Breast epithelium (tissue), 4 donors: Measurements from ENCODE around the gene NEK8. TPM values are rescaled to one million over a fixed set of nuclear protein-coding genes. Genes with fewer than 3 reads are reported as not detected.

ENCODE experiments used
- DNase-seq, 2 donors: peaks; one replicate each; pipeline ENCODE4 v3.0.0-alpha.2; 2019; ENCODE audit warnings: low spot score in 2 of 2
- H3K27ac ChIP-seq, 2 donors: fragments of 200-600 bp; sonication (generic) in 1 of 2; one replicate each; pipeline ENCODE4 v1.5.1; 2016 to 2019; ENCODE audit warnings: mild to moderate bottlenecking in 1 of 2
- H3K27me3 ChIP-seq, 2 donors: fragments of 200-600 bp; sonication (generic) in 1 of 2; one replicate each; pipeline versions ENCODE4 v1.5.1 to v1.6.0; 2017 to 2019; ENCODE audit warnings: control low read depth in 1 of 2, mild to moderate bottlenecking in 1 of 2
- H3K36me3 ChIP-seq: fragments of 200-600 bp; one replicate; pipeline ENCODE4 v1.5.1; 2019
- H3K4me1 ChIP-seq, 2 donors: fragments of 200-600 bp; sonication (generic); one replicate each; pipeline ENCODE4 v1.5.1; 2016 to 2019; ENCODE audit warnings: control low read depth in 1 of 2
- H3K4me3 ChIP-seq, 3 donors: fragments of 200-600 bp; sonication (generic); 1 replicate in 2 of 3; 2 replicates in 1 of 3; pipeline ENCODE4 v1.5.1; 2016 to 2019; ENCODE audit warnings: mild to moderate bottlenecking in 3 of 3, moderate library complexity in 2 of 3
- H3K9me3 ChIP-seq, 2 donors: fragments of 200-600 bp; sonication (generic) in 1 of 2; one replicate each; pipeline ENCODE4 v1.5.1; 2016 to 2019; ENCODE audit warnings: control low read depth in 1 of 2
- CTCF ChIP-seq, 3 donors: fragments of 450-650 bp; IDR thresholded peaks; one replicate each; pipeline ENCODE4 v1.5.1; 2016 to 2017; ENCODE audit warnings: antibody characterized with exemption in 3 of 3, mild to moderate bottlenecking in 3 of 3, moderate library complexity in 3 of 3
- POLR2A ChIP-seq: fragments of 450-650 bp; IDR thresholded peaks from one replicate; pipeline ENCODE4 v1.6.1; 2016; ENCODE audit warnings: antibody characterized with exemption, mild to moderate bottlenecking, moderate library complexity
- POLR2AphosphoS5 ChIP-seq, 3 donors: sonication (generic); formaldehyde crosslinking; IDR thresholded peaks; one replicate each; pipeline ENCODE4 v1.6.1; 2017; ENCODE audit warnings: antibody characterized with exemption in 3 of 3
- intact Hi-C: fragments of 100-400 bp; cut with DNase I; formaldehyde crosslinking; loops from one replicate; pipeline ENCODE4 v1.15.1; 2023; ENCODE audit warnings: low total_unique reads
- total RNA-seq, 3 donors: library from RNA; depleted of rRNA; stranded (reverse); fragments of >200 nt; gene quantifications; one replicate each; pipeline ENCODE4 v1.1.0, GENCODE V29; 2016

Gene NEK8
- total RNA-seq, 3 donors from 2014 or later: 2.9 to 5.3 (median 2.9) TPM

GRCh38 chr17:28747051-28747691 is 18.6 kb downstream of the NEK8 start:
- intact Hi-C loops: loop anchor here (10.0 kb wide), 1 partner anchor 158 kb away; the partner anchor contains the start of gene DHRS13
- DNase-seq: peak; percentile 93 to 95
- peak overlapping the region; percentile 99 to 100 for H3K27ac ChIP-seq

GRCh38 chr17:28747801-28748750 is 19.5 kb downstream of the NEK8 start:
- Histone ChIP-seq H3K27ac (peak overlapping the region; percentile 78 to 100), H3K9me3 (no peaks in the 10 kb centered on the region), H3K4me3 (peak overlapping the region in 2 of 3 donors; percentile 14 to 99), H3K27me3 (no peaks in the 10 kb centered on the region), H3K4me1 (peaks cover 16 to 27% of the 10 kb centered on the region in 2 donors), H3K36me3 (no peaks in the 10 kb centered on the region)
- intact Hi-C loops: loop anchor here (10.0 kb wide), 1 partner anchor 157 kb away; the partner anchor contains the start of gene DHRS13
- DNase-seq: no peak
- TF ChIP-seq CTCF (IDR thresholded peaks at IDR 0.05) (no peak), POLR2A (no peak), POLR2AphosphoS5 (IDR thresholded peaks at IDR 0.05) (no peak)

More at GRCh38 chr17:28747051-28747691, 18.6 kb downstream of the NEK8 start:
- Histone ChIP-seq H3K9me3 (no peaks in the 10 kb centered on the region), H3K27me3 (no peaks in the 10 kb centered on the region), H3K4me3 (peak overlapping the region in 2 of 3 donors; percentile 90 to 99), H3K36me3 (no peaks in the 10 kb centered on the region), H3K4me1 (peaks cover 16 to 27% of the 10 kb centered on the region in 2 donors)
- TF ChIP-seq POLR2AphosphoS5 (IDR thresholded peaks at IDR 0.05) (peak; percentile 37 to 65 (median 40)), CTCF (IDR thresholded peaks at IDR 0.05) (peak in 2 of 3 donors; percentile 18 to 26), POLR2A (no peak)

GRCh38 chr17:28748852-28749515 is 20.4 kb downstream of the NEK8 start:
- TF ChIP-seq POLR2AphosphoS5 (IDR thresholded peaks at IDR 0.05) (no peak), POLR2A (no peak), CTCF (IDR thresholded peaks at IDR 0.05) (no peak)
- H3K4me1 ChIP-seq: peaks cover 16 to 27% of the 10 kb centered on the region in 2 donors
- no peak for DNase-seq

GRCh38 chr17:28749516-28750177 is 21.1 kb downstream of the NEK8 start:
- intact Hi-C loops: loop anchor here (10.0 kb wide), 1 partner anchor 155 kb away; the partner anchor contains the start of gene DHRS13
- peak overlapping the region; percentile 78 to 100 for H3K27ac ChIP-seq

More at GRCh38 chr17:28748852-28749515, 20.4 kb downstream of the NEK8 start:
- Histone ChIP-seq H3K4me3 (peak overlapping the region in 1 of 3 donors; percentile 2), H3K27ac (peak overlapping the region; percentile 78 to 100), H3K36me3 (no peaks in the 10 kb centered on the region), H3K27me3 (no peaks in the 10 kb centered on the region), H3K9me3 (no peaks in the 10 kb centered on the region)
- intact Hi-C loops: loop anchor here (10.0 kb wide), 1 partner anchor 156 kb away; the partner anchor contains the start of gene DHRS13

More at GRCh38 chr17:28749516-28750177, 21.1 kb downstream of the NEK8 start:
- Histone ChIP-seq H3K9me3 (no peaks in the 10 kb centered on the region), H3K27me3 (no peaks in the 10 kb centered on the region), H3K36me3 (no peaks in the 10 kb centered on the region), H3K4me3 (peak overlapping the region in 1 of 3 donors; percentile 2), H3K4me1 (peaks cover 16 to 27% of the 10 kb centered on the region in 2 donors)
- no peak for DNase-seq
- TF ChIP-seq POLR2A: no peak
- TF ChIP-seq CTCF (IDR thresholded peaks at IDR 0.05): no peak
- TF ChIP-seq POLR2AphosphoS5 (IDR thresholded peaks at IDR 0.05): no peak
